ENCODE results near the gene AK6. TPM values are rescaled to one million over a fixed set of nuclear protein-coding genes. Genes with fewer than 3 reads are reported as not detected.

Gene AK6
- total RNA-seq, 1 experiment from 2014 or later = 37.4 TPM

DNA sequence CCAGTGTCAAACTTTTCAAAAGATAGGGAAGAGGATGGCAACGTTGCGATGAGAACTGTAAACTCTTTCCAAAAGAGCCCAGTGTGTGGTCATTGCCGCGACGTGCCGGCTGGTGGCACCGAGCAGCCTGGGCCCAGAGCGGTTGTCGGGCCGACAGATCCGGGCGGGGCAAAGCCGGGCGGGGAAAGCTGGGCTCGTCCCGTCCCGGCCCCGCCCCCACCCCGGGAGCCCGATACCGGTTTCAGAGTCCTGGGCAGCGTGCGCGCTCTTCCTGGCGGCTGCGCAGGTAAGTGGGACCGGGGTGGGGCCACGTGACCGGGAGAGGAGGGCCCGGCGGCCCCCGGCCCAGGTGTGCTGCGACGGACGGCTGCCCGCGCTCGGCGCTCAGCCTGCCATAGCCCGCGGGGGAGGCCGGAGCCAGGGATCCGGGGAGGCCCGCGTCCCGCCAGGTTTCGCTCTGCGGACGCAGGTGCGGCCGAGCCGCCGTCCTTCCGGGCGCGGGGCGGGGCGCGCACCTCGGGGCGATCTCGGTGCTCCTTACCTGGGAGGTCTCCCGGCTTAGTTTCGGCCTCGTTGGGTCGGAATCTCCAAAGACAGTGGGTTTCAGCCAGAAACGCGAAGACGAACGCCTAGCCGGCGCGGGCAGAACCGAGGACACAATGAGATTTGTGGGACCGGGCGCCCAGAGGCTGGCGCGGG, 45.7 kb upstream of the AK6 start, which contains the start of gene MARVELD2:
TSS of gene MARVELD2 (plus strand) at position 232 of the 699 bp plus-strand sequence. CDS start 4,270 bp downstream, outside the sequence.
- ATAC-seq = peak; percentile 95

DNA sequence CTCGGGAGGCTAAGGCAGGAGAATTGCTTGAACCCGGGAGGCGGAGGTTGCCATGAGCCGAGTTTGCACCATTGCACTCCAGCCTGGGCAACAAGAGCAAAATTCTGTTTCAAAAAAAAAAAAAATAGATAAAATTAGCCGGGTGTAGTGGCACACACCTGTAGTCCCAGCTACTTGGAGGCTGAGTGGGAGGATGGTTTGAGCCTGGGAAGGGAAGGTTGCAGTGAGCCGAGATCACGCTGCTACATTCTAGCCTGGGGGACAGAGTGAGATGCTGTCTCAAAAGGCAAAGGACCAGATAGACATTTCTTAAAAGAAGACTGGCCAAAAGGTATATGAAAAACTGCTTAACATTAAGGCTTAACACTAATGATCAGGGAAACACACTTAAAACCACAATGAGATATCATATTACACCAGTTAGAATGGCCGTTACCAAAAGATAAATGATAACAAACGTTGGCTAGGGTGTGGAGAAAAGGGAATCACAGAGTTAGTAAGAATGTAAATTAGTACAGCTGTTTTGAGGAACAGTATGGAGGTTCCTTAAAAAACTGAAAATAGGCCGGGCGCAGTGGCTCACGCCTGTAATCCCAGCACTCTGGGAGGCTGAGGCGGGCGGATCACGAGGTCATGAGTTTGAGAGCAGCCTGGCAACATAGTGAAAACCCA, 35.5 kb upstream of the AK6 start:
- Histone ChIP-seq H3F3A (ENCODE audit: low read length, unreplicated experiment) (no peaks in the 10 kb centered on the region), H3K4me3 (ENCODE audit: low read length) (no peak overlapping the region), H3K4me1 (ENCODE audit: insufficient read depth, low read length) (no peaks in the 10 kb centered on the region), H3K36me3 (ENCODE audit: low read depth, low read length) (no peaks in the 10 kb centered on the region), H4K20me1 (ENCODE audit: low read length) (no peaks in the 10 kb centered on the region), H2AFZ (ENCODE audit: low read length) (no peak overlapping the region), H3K9ac (ENCODE audit: low read length) (no peak overlapping the region), H3K9me3 (ENCODE audit: low read length) (no peaks in the 10 kb centered on the region), H3K27me3 (ENCODE audit: low read length) (no peaks in the 10 kb centered on the region), H3K4me2 (ENCODE audit: low read length) (no peak overlapping the region), H3K79me2 (ENCODE audit: low read length) (no peaks in the 10 kb centered on the region), H3K27ac (ENCODE audit: low read length) (no peak overlapping the region), H3K9me2 (replicated peaks; ENCODE audit: low read length) (no peaks in the 10 kb centered on the region)
- BruUV-seq (replicated peaks) = no TSS peak
- DNase-seq (no peak), ATAC-seq (no peak)
- TF ChIP-seq EZH2 (IDR thresholded peaks at IDR 0.05; ENCODE audit: low read length, unreplicated experiment) = no peak
- TF ChIP-seq EZH2phosphoT487 (IDR thresholded peaks at IDR 0.05; ENCODE audit: borderline replicate concordance, low read length) = no peak
- TF ChIP-seq, protein P1, sequence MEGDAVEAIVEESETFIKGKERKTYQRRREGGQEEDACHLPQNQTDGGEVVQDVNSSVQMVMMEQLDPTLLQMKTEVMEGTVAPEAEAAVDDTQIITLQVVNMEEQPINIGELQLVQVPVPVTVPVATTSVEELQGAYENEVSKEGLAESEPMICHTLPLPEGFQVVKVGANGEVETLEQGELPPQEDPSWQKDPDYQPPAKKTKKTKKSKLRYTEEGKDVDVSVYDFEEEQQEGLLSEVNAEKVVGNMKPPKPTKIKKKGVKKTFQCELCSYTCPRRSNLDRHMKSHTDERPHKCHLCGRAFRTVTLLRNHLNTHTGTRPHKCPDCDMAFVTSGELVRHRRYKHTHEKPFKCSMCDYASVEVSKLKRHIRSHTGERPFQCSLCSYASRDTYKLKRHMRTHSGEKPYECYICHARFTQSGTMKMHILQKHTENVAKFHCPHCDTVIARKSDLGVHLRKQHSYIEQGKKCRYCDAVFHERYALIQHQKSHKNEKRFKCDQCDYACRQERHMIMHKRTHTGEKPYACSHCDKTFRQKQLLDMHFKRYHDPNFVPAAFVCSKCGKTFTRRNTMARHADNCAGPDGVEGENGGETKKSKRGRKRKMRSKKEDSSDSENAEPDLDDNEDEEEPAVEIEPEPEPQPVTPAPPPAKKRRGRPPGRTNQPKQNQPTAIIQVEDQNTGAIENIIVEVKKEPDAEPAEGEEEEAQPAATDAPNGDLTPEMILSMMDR (conservative IDR thresholded peaks at IDR 0.05; ENCODE audit: low read depth, low read length) = no peak
- intact Hi-C loops (cut with micrococcal nuclease) = loop anchor here (10.0 kb wide), 1 partner anchor 50 kb away; no protein-coding TSS in a partner anchor
- ChIA-PET POLR2A (ENCODE audit: unreplicated experiment) (no interaction called here), CTCF (no interaction called here)

More for the DNA sequence above, 45.7 kb upstream of the AK6 start, which contains the start of gene MARVELD2:
- Histone ChIP-seq H4K20me1 (ENCODE audit: low read length) (no peaks in the 10 kb centered on the region), H3K79me2 (ENCODE audit: low read length) (peaks cover 32% of the 10 kb centered on the region), H3K9me3 (ENCODE audit: low read length) (no peaks in the 10 kb centered on the region), H3K4me3 (ENCODE audit: low read length) (peak within 1 kb of the TSS; percentile 85), H3K4me1 (ENCODE audit: insufficient read depth, low read length) (peaks cover 7% of the 10 kb centered on the region; the same call in 1 of the 2 replicates), H2AFZ (ENCODE audit: low read length) (peak within 1 kb of the TSS; percentile 93), H3K4me2 (ENCODE audit: low read length) (peak within 1 kb of the TSS; percentile 95), H3K27ac (ENCODE audit: low read length) (peak within 1 kb of the TSS; percentile 83), H3K36me3 (ENCODE audit: low read depth, low read length) (peaks cover 8% of the 10 kb centered on the region; the same call in 1 of the 2 replicates), H3K27me3 (ENCODE audit: low read length) (no peaks in the 10 kb centered on the region), H3K9me2 (replicated peaks; ENCODE audit: low read length) (no peaks in the 10 kb centered on the region), H3F3A (ENCODE audit: low read length, unreplicated experiment) (no peaks in the 10 kb centered on the region), H3K9ac (ENCODE audit: low read length) (peak within 1 kb of the TSS; percentile 88)
- DNase-seq = peak; percentile 90
- ChIA-PET CTCF (interaction anchor here (0.6 kb wide), 1 partner anchor 17 kb away, joined by 11 read pairs; no protein-coding TSS in a partner anchor), POLR2A (ENCODE audit: unreplicated experiment) (interaction anchor here (0.6 kb wide), 1 partner anchor 25 kb away, joined by 12 read pairs; no protein-coding TSS in a partner anchor)
- BruUV-seq (replicated peaks) = no TSS peak
- TF ChIP-seq EZH2phosphoT487 (IDR thresholded peaks at IDR 0.05; ENCODE audit: borderline replicate concordance, low read length) = no peak
- TF ChIP-seq, protein P1 (conservative IDR thresholded peaks at IDR 0.05; ENCODE audit: low read depth, low read length) = peak; percentile 55
- TF ChIP-seq EZH2 (IDR thresholded peaks at IDR 0.05; ENCODE audit: low read length, unreplicated experiment) = no peak
- intact Hi-C loops (cut with micrococcal nuclease) = loop anchor here (1.0 kb wide), 1 partner anchor 78 kb away; no protein-coding TSS in a partner anchor

Data from PC-3 (cell line).